ENCODE data around the gene HES1. TPM values are rescaled to one million over a fixed set of nuclear protein-coding genes. Genes with fewer than 3 reads are reported as not detected.

The HES1 gene
- polyA plus RNA-seq, 1 donor (not counting 4 experiments of a cell fraction or from before 2014, with no cell fraction given): 138 TPM

- Histone ChIP-seq H3K36me3 (ENCODE audit: control insufficient read depth in 2 of 2, extremely low read depth in 1 of 2, insufficient read depth in 2 of 2, low read length in 2 of 2) (no peaks in the 10 kb centered on the region), H3K9ac (ENCODE audit: control insufficient read depth, extremely low read depth, insufficient read depth, low read length) (peak overlapping the region; percentile 8), H3K4me2 (ENCODE audit: control insufficient read depth, extremely low read depth, insufficient read depth, low read depth, low read length) (peak overlapping the region; percentile 60), H3K79me2 (ENCODE audit: control insufficient read depth, insufficient read depth, low read length) (no peaks in the 10 kb centered on the region), H3K4me1 (ENCODE audit: control insufficient read depth, extremely low read depth, insufficient read depth, low read length) (peaks cover 11% of the 10 kb centered on the region), H3K9me3 (ENCODE audit: control insufficient read depth, low read depth, low read length) (no peaks in the 10 kb centered on the region), H3K9me1 (ENCODE audit: control insufficient read depth, extremely low read depth, insufficient read depth, low read length) (no peaks in the 10 kb centered on the region), H4K20me1 (ENCODE audit: control insufficient read depth, extremely low read depth, insufficient read depth, low read length) (peaks cover 3% of the 10 kb centered on the region), H2AFZ (ENCODE audit: control insufficient read depth, low read length) (no peak overlapping the region), H3K27me3 (ENCODE audit: control insufficient read depth, extremely low read depth, insufficient read depth, low read length) (peaks cover 14% of the 10 kb centered on the region), H3K27ac (ENCODE audit: control insufficient read depth, insufficient read depth, low read length) (no peak overlapping the region), H3K4me3 (ENCODE audit: control insufficient read depth in 2 of 3, extremely low read depth in 1 of 3, insufficient read depth in 2 of 3, low read depth in 1 of 3, low read length in 3 of 3) (no peak overlapping the region)
- FAIRE-seq (no peak), DNase-seq (ENCODE audit: low read depth, low spot score) (no peak)
- dilution Hi-C loops (cut with MboI; ENCODE audit: extremely low pct_ligation_motif_present, low sequenced_read_pairs): no loop called here
- TF ChIP-seq CTCF (optimal IDR thresholded peaks at IDR 0.05 in 1 of 3, IDR thresholded peaks at IDR 0.05 in 1 of 3, conservative IDR thresholded peaks at IDR 0.05 in 1 of 3; ENCODE audit: extremely low read depth in 1 of 3, insufficient read depth in 2 of 3, low read length in 3 of 3) (no peak), EZH2 (IDR thresholded peaks at IDR 0.05; ENCODE audit: low read length) (no peak)
Observed at GRCh38 chr3:194121891-194122631, 13.9 kb upstream of the HES1 start.

DNA sequence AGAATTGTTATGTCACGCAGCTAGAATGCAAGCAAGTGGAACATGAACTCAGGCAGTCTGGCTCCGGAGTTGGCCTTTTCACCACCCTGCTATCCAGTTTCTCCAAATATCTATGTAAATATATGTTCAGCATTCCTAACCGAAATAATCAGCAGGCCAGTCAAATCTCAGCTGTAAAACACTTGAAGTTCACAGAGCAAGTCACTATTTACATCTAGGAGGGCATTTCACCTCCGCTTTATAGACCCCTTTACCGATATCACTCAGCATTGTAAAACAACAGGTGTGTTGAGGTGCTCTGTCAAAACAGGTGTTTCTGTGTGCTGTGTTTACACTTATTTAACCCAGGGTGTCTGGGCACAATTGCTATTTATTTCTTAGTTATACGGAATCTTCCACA, 12.2 kb upstream of the HES1 start:
- Histone ChIP-seq H3K4me3 (ENCODE audit: control insufficient read depth in 2 of 3, extremely low read depth in 1 of 3, insufficient read depth in 2 of 3, low read depth in 1 of 3, low read length in 3 of 3) (no peak overlapping the region), H3K9ac (ENCODE audit: control insufficient read depth, extremely low read depth, insufficient read depth, low read length) (no peak overlapping the region), H3K4me1 (ENCODE audit: control insufficient read depth, extremely low read depth, insufficient read depth, low read length) (peaks cover 11% of the 10 kb centered on the region), H3K36me3 (ENCODE audit: control insufficient read depth in 2 of 2, extremely low read depth in 1 of 2, insufficient read depth in 2 of 2, low read length in 2 of 2) (no peaks in the 10 kb centered on the region), H3K9me1 (ENCODE audit: control insufficient read depth, extremely low read depth, insufficient read depth, low read length) (no peaks in the 10 kb centered on the region), H3K4me2 (ENCODE audit: control insufficient read depth, extremely low read depth, insufficient read depth, low read depth, low read length) (no peak overlapping the region), H3K27me3 (ENCODE audit: control insufficient read depth, extremely low read depth, insufficient read depth, low read length) (peaks cover 6% of the 10 kb centered on the region), H3K27ac (ENCODE audit: control insufficient read depth, insufficient read depth, low read length) (no peak overlapping the region), H2AFZ (ENCODE audit: control insufficient read depth, low read length) (no peak overlapping the region), H4K20me1 (ENCODE audit: control insufficient read depth, extremely low read depth, insufficient read depth, low read length) (no peaks in the 10 kb centered on the region), H3K9me3 (ENCODE audit: control insufficient read depth, low read depth, low read length) (no peaks in the 10 kb centered on the region), H3K79me2 (ENCODE audit: control insufficient read depth, insufficient read depth, low read length) (no peaks in the 10 kb centered on the region)
- FAIRE-seq: no peak
- no peak for TF ChIP-seq CTCF (optimal IDR thresholded peaks at IDR 0.05 in 1 of 3, IDR thresholded peaks at IDR 0.05 in 1 of 3, conservative IDR thresholded peaks at IDR 0.05 in 1 of 3; ENCODE audit: extremely low read depth in 1 of 3, insufficient read depth in 2 of 3, low read length in 3 of 3)
- TF ChIP-seq EZH2 (IDR thresholded peaks at IDR 0.05; ENCODE audit: low read length): no peak
- dilution Hi-C loops (cut with MboI; ENCODE audit: extremely low pct_ligation_motif_present, low sequenced_read_pairs): no loop called here
- DNase-seq (ENCODE audit: low read depth, low spot score): no peak

All from keratinocyte (primary cell).